ENCODE data around the gene SYF2. TPM values are rescaled to one million over a fixed set of nuclear protein-coding genes. Genes with fewer than 3 reads are reported as not detected.

SYF2 gene
- total and polyA plus RNA-seq, 2 experiments from 2014 or later, result 34.2 to 66.3 TPM

DNA sequence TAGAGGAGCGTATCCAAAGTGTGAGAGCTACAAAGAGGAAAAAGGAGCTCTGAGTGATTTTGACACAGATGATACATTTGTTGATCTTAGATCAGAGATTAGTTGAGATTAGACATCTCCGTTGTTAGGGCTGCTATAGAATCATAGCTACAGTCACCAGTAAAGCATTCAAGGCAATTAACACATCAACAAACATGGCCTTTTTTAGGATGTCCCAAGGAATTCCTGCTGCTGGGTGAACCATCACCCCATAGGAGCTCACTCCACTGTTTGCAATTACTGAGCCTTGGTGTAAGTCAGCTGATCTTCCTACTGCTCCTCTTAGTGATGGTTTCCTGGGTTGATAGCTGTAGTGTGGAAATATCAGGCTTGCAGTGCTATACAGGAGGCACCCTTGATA lies 21.6 kb upstream of the SYF2 start:
- H3K27me3 ChIP-seq, result no peaks in the 10 kb centered on the region
- no peak for TF ChIP-seq EZH2phosphoT487 (IDR thresholded peaks at IDR 0.05; ENCODE audit: low read depth, severe bottlenecking, unreplicated experiment)
- no peak for TF ChIP-seq EZH2 (IDR thresholded peaks at IDR 0.05; ENCODE audit: borderline replicate concordance)
- TF ChIP-seq, protein P1, sequence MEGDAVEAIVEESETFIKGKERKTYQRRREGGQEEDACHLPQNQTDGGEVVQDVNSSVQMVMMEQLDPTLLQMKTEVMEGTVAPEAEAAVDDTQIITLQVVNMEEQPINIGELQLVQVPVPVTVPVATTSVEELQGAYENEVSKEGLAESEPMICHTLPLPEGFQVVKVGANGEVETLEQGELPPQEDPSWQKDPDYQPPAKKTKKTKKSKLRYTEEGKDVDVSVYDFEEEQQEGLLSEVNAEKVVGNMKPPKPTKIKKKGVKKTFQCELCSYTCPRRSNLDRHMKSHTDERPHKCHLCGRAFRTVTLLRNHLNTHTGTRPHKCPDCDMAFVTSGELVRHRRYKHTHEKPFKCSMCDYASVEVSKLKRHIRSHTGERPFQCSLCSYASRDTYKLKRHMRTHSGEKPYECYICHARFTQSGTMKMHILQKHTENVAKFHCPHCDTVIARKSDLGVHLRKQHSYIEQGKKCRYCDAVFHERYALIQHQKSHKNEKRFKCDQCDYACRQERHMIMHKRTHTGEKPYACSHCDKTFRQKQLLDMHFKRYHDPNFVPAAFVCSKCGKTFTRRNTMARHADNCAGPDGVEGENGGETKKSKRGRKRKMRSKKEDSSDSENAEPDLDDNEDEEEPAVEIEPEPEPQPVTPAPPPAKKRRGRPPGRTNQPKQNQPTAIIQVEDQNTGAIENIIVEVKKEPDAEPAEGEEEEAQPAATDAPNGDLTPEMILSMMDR (IDR thresholded peaks at IDR 0.05; ENCODE audit: poor library complexity), result no peak
- no peaks in the 10 kb centered on the region for H3K9me2 ChIP-seq (replicated peaks; ENCODE audit: insufficient read depth)
- H3K9me3 ChIP-seq (ENCODE audit: low read depth), result no peaks in the 10 kb centered on the region
- 56% methylated on average over 2 of the region's 2 CpGs for WGBS (ENCODE audit: low lambda C conversion rate, missing lambda C conversion rate)
- H3K4me2 ChIP-seq, result no peak overlapping the region
- no peak overlapping the region for H2AFZ ChIP-seq
- H4K20me1 ChIP-seq (ENCODE audit: insufficient read depth, poor library complexity, severe bottlenecking), result no peaks in the 10 kb centered on the region
- H3K4me3 ChIP-seq, result no peak overlapping the region
- no peak for DNase-seq (ENCODE audit: low spot score)
- H3K36me3 ChIP-seq (replicated peaks; ENCODE audit: insufficient read depth, low read depth), result no peaks in the 10 kb centered on the region
- H3K4me1 ChIP-seq (ENCODE audit: insufficient read depth), result no peaks in the 10 kb centered on the region
- peaks cover 6% of the 10 kb centered on the region for H3K79me2 ChIP-seq
- no peak overlapping the region for H3K27ac ChIP-seq

- Histone ChIP-seq H3K27ac (peak overlapping the region; percentile 99), H3K4me1 (ENCODE audit: insufficient read depth) (peaks cover 14% of the 10 kb centered on the region), H3K36me3 (replicated peaks; ENCODE audit: insufficient read depth, low read depth) (peaks cover 4% of the 10 kb centered on the region), H3K9me2 (replicated peaks; ENCODE audit: insufficient read depth) (no peaks in the 10 kb centered on the region), H3K27me3 (no peaks in the 10 kb centered on the region), H3K9me3 (ENCODE audit: low read depth) (no peaks in the 10 kb centered on the region), H3K4me3 (peak overlapping the region; percentile 39), H3K4me2 (peak overlapping the region; percentile 80), H3K79me2 (peaks cover 36% of the 10 kb centered on the region), H2AFZ (peak overlapping the region; percentile 64), H4K20me1 (ENCODE audit: insufficient read depth, poor library complexity, severe bottlenecking) (peaks cover 32% of the 10 kb centered on the region)
- no peak for TF ChIP-seq EZH2 (IDR thresholded peaks at IDR 0.05; ENCODE audit: borderline replicate concordance)
- TF ChIP-seq, protein P1 (IDR thresholded peaks at IDR 0.05; ENCODE audit: poor library complexity), result peak; percentile 40
- DNase-seq (ENCODE audit: low spot score), result no peak
- 25% methylated on average over 29 of the region's 30 CpGs for WGBS (ENCODE audit: low lambda C conversion rate, missing lambda C conversion rate)
Measured at GRCh38 chr1:25247829-25248754, 15.8 kb upstream of the SYF2 start.

GRCh38 chr1:25247024-25247828 lies 14.9 kb upstream of the SYF2 start, which contains the start of gene RSRP1:
TSS of gene RSRP1 (minus strand) at chr1:25247454. CDS start at chr1:25246963, 491 bp downstream.
- H3K4me1 ChIP-seq (ENCODE audit: insufficient read depth), result peaks cover 14% of the 10 kb centered on the region
- peak; percentile 100 for DNase-seq (ENCODE audit: low spot score)
- H3K9me2 ChIP-seq (replicated peaks; ENCODE audit: insufficient read depth), result no peaks in the 10 kb centered on the region
- peak within 1 kb of the TSS; percentile 99 for H3K27ac ChIP-seq
- under 1% methylated on average over 75 of the region's 79 CpGs for WGBS (ENCODE audit: low lambda C conversion rate, missing lambda C conversion rate)
- peaks cover 32% of the 10 kb centered on the region for H4K20me1 ChIP-seq (ENCODE audit: insufficient read depth, poor library complexity, severe bottlenecking)
- H3K36me3 ChIP-seq (replicated peaks; ENCODE audit: insufficient read depth, low read depth), result peaks cover 4% of the 10 kb centered on the region
- TF ChIP-seq EZH2phosphoT487 (IDR thresholded peaks at IDR 0.05; ENCODE audit: low read depth, severe bottlenecking, unreplicated experiment), result no peak
- TF ChIP-seq, protein P1 (IDR thresholded peaks at IDR 0.05; ENCODE audit: poor library complexity), result no peak
- TF ChIP-seq EZH2 (IDR thresholded peaks at IDR 0.05; ENCODE audit: borderline replicate concordance), result no peak
- peaks cover 43% of the 10 kb centered on the region for H3K79me2 ChIP-seq
- no peaks in the 10 kb centered on the region for H3K27me3 ChIP-seq
- H3K9me3 ChIP-seq (ENCODE audit: low read depth), result no peaks in the 10 kb centered on the region
- peak within 1 kb of the TSS; percentile 87 for H3K4me3 ChIP-seq
- H3K4me2 ChIP-seq, result peak within 1 kb of the TSS; percentile 80
- H2AFZ ChIP-seq, result peak within 1 kb of the TSS; percentile 65
